ENCODE results near the gene CRB2. TPM values are rescaled to one million over a fixed set of nuclear protein-coding genes. Genes with fewer than 3 reads are reported as not detected.

CRB2 gene
- not detected for total RNA-seq
- long read RNA-seq = 0 reads

DNA sequence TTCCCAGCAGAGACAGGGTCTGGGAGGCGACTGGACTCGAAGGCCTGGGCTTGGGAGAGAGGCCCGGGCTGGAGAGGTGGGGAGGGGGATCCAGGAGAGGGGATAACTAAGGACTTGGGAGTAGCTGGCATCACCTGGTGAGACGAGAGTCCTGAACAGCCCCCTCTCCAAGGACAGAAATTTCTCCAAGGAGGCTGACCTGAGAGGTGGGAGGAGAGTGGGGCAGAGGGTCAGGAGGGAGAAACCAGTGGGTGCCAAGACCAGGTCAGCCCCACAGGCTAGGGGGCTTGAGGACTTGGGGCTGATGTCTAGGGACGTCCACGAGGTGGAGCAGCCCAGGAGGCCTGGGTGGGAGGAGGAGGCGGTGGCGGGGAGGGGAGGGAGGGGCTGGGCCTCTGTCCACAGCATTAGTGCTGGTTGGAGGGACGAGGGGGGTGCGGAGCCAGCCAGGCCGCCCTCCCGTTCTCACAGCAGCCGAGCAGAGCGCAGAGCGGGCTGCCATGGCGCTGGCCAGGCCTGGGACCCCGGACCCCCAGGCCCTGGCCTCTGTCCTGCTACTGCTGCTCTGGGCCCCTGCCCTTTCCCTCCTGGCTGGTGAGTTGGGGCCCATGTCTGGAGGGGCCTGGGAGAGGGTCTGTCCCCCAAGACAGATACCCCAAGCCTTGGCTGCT lies at the start of gene CRB2:
CRB2 (plus strand) TSS at position 437 of the 671 bp plus-strand sequence; CDS start at position 501, 64 bp downstream.
- H3K27me3 ChIP-seq (ENCODE audit: low read depth) = peaks cover 11% of the 10 kb centered on the region
- H3K9me3 ChIP-seq = no peaks in the 10 kb centered on the region
- DNase-seq (no peak), ATAC-seq (no peak)
- intact Hi-C loops (cut with DNase I) = no loop called here
- H3K36me3 ChIP-seq = no peaks in the 10 kb centered on the region
- TF ChIP-seq, protein P1, sequence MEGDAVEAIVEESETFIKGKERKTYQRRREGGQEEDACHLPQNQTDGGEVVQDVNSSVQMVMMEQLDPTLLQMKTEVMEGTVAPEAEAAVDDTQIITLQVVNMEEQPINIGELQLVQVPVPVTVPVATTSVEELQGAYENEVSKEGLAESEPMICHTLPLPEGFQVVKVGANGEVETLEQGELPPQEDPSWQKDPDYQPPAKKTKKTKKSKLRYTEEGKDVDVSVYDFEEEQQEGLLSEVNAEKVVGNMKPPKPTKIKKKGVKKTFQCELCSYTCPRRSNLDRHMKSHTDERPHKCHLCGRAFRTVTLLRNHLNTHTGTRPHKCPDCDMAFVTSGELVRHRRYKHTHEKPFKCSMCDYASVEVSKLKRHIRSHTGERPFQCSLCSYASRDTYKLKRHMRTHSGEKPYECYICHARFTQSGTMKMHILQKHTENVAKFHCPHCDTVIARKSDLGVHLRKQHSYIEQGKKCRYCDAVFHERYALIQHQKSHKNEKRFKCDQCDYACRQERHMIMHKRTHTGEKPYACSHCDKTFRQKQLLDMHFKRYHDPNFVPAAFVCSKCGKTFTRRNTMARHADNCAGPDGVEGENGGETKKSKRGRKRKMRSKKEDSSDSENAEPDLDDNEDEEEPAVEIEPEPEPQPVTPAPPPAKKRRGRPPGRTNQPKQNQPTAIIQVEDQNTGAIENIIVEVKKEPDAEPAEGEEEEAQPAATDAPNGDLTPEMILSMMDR (IDR thresholded peaks at IDR 0.05) = no peak
- H3K4me3 ChIP-seq = no peak within 1 kb of the TSS
- H3K4me1 ChIP-seq = peaks cover 10% of the 10 kb centered on the region
- H3K27ac ChIP-seq = no peak within 1 kb of the TSS

DNA sequence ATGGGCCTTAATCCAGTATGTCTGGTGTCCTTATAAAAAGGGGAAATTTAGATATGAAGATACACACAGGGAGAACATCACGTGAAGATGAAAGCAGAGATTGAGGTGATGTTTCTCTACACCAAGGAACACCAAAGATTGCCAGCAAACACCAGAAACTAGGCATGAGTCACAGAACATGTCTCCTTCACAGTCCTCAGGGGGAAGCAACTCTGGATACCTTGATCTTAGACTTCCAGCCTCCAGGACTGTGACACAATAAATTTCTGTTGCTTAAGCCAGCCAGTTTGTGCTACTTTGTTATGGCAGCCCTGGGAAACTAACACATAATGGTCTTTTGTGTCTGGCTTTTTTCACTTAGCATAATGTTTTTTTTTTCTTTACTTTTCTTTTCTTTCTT lies 46.4 kb upstream of the CRB2 start:
- intact Hi-C loops (cut with DNase I) = no loop called here
- ATAC-seq (no peak), DNase-seq (no peak)
- Histone ChIP-seq H3K4me1 (no peaks in the 10 kb centered on the region), H3K9me3 (no peaks in the 10 kb centered on the region), H3K27ac (no peak overlapping the region), H3K36me3 (no peaks in the 10 kb centered on the region), H3K4me3 (no peak overlapping the region), H3K27me3 (ENCODE audit: low read depth) (no peaks in the 10 kb centered on the region)
- TF ChIP-seq, protein P1 (IDR thresholded peaks at IDR 0.05) = no peak

DNA sequence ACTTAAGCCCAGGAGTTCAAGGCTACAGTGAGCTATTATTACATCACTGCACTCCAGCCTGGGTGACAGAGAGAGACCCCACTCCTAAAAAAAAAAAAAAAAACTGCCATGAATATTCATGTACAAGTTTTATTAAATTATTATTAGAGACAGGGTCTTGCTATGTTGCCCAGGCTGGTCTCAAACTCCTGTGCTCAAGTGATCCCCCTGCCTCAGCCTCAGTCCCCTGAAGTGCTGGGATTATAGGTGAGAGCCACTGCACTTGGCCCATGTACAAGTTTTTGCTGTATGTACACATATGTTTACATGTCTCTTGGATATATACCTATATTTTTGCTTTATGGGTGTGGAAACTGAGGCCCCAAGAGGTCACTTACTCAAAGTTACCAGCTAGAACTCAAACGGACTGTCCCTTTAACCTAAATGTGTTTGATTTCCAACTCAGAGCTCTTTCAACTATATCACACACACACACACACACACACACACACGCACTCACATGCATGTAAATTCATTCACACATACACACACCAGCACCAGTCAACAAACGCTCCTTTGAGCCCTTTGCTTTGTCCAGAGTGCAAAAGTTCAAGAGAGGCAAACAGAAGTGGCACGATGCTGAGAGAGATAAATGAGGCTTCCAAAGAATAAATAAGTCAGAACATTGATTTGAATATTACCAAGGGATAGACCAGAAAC lies 45.3 kb upstream of the CRB2 start:
- Histone ChIP-seq H3K9me3 (no peaks in the 10 kb centered on the region), H3K4me3 (no peak overlapping the region), H3K4me1 (no peaks in the 10 kb centered on the region), H3K36me3 (no peaks in the 10 kb centered on the region), H3K27ac (no peak overlapping the region), H3K27me3 (ENCODE audit: low read depth) (no peaks in the 10 kb centered on the region)
- ATAC-seq (no peak), DNase-seq (no peak)
- intact Hi-C loops (cut with DNase I) = no loop called here
- TF ChIP-seq, protein P1 (IDR thresholded peaks at IDR 0.05) = no peak

DNA sequence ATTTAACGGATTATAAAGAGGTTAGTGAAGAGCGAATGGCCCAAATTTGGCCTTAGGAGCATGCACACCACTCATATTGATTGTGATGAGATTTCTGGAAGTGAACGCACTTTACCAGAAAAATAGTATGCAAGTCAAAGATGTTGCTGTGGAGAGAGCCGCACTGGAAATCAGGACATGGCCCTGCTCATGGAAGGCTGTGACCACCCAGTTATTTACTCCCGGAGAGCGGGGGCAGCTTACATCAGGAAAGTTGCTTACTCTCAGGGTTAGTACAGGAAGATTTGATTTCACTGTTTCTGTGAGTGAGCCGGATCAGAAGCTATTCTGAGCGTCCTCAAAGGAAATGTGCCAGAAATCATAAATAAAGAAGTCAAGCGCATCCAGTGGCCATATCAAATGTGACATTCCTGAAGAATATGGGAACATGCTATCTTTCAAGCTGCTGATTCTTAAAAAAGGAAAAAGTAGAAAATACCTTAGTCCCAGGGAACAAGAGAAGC lies 44.7 kb upstream of the CRB2 start:
- Histone ChIP-seq H3K36me3 (no peaks in the 10 kb centered on the region), H3K9me3 (no peaks in the 10 kb centered on the region), H3K4me1 (no peaks in the 10 kb centered on the region), H3K4me3 (no peak overlapping the region), H3K27ac (no peak overlapping the region), H3K27me3 (ENCODE audit: low read depth) (no peaks in the 10 kb centered on the region)
- TF ChIP-seq, protein P1 (IDR thresholded peaks at IDR 0.05) = no peak
- DNase-seq (no peak), ATAC-seq (no peak)
- intact Hi-C loops (cut with DNase I) = no loop called here

DNA sequence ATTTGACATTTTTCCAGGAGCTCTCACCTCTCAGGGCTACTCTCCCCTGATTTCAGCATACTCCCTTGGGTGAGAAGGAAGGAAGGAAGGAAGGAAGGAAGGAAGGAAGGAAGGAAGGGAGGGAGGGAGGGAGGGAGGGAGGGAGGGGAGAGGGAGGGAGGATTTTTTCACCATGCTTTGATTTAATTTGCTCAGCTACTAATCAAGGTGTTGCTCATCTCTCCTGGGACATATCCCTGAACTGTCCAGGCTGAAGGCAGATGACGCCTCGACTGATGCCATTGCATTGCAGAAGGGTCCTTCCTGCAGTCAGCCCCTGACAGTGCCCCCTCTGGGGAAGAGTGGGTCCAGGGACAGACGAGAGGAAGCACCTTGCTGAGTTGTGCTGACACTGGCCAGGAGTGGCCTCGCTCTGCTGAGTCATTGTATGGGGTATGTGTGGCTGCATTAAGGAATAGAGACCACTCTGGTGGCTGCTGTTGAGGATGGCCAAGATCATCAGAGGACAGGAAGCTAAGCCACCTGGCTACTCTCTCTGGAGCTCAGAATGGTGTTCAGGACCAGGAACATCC lies 43.6 kb upstream of the CRB2 start:
- H3K27me3 ChIP-seq (ENCODE audit: low read depth) = no peaks in the 10 kb centered on the region
- intact Hi-C loops (cut with DNase I) = no loop called here
- H3K4me1 ChIP-seq = no peaks in the 10 kb centered on the region
- H3K36me3 ChIP-seq = no peaks in the 10 kb centered on the region
- DNase-seq (no peak), ATAC-seq (no peak)
- no peak overlapping the region for H3K4me3 ChIP-seq
- H3K27ac ChIP-seq = no peak overlapping the region
- TF ChIP-seq, protein P1 (IDR thresholded peaks at IDR 0.05) = no peak
- H3K9me3 ChIP-seq = no peaks in the 10 kb centered on the region

Data from lower lobe of right lung (tissue), 2 donors.